Activated CD4-positive, alpha-beta T cell treated with anti-CD3 and anti-CD28 coated beads, Interleukin-2, amount 50 U/mL, for 4 hours (primary cell): ENCODE measurements around the gene ACTN4.

ENCODE experiments used
- DNase-seq, 2 experiments: peaks; one replicate each; pipeline ENCODE4 v3.0.0-alpha.2; 2020

Gene ACTN4

DNA sequence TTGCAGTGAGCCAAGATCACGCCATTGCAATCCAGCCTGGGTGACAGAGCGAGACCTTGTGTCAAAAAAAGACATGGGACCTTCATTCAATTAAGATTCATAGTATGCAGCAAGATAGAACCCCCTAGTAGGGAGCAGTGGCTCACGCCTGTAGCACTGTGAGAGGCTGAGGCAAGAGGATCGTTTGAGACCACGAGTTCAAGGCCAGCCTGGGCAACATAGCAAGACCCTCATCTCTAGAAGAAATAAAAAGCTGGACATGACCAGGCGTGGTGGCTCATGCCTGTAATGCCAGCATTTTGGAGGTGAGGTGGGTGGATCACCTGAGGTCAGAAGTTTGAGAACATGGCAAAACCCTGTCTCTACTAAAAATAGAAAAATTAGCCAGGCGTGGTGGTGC is 133.0 kb downstream of the ACTN4 start:
- DNase-seq: no peak

- DNase-seq: no peak
Observed at GRCh38 chr19:38781058-38781457, 133.6 kb downstream of the ACTN4 start.
